SK-N-SH (cell line): Measurements from ENCODE around the gene PTPN20.
"Not testable (repeated sequence)": the region's sequence is repeated elsewhere in the genome, so short reads cannot be mapped to it uniquely, and the experiment has no call there.

ENCODE experiments used
- CHD2 ChIP-seq: fragments of 150-350 bp; IDR thresholded peaks from 2 replicates; pipeline ENCODE4 v1.6.1; 2018; ENCODE audit warnings: low read length; ENCODE audit not compliant: partially characterized antibody
- CTCF ChIP-seq: fragments of 200-600 bp; sonication (generic); IDR thresholded peaks from 2 replicates; pipeline ENCODE4 v1.6.1; 2017; ENCODE audit warnings: antibody characterized with exemption, mild to moderate bottlenecking, moderate library complexity
- IRF3 ChIP-seq: fragments of 150-350 bp; IDR thresholded peaks from 2 replicates; pipeline ENCODE4 v1.6.1; 2016; ENCODE audit warnings: mild to moderate bottlenecking, low read depth, low read length
- JUND ChIP-seq: IDR thresholded peaks from 2 replicates; pipeline ENCODE4 v1.4.0; 2012
- REST ChIP-seq: IDR thresholded peaks from 2 replicates; pipeline ENCODE4 v1.6.1; 2012; ENCODE audit warnings: mild to moderate bottlenecking, low read depth, low read length, moderate library complexity
- SMC3 ChIP-seq: IDR thresholded peaks from 2 replicates; pipeline ENCODE4 v1.6.1; 2012; ENCODE audit warnings: low read depth, low read length, improper control_type of control experiment
- TAF1 ChIP-seq: IDR thresholded peaks from 2 replicates; pipeline ENCODE4 v1.6.1; 2012; ENCODE audit warnings: low read depth, mild to moderate bottlenecking, low read length, moderate library complexity, borderline replicate concordance

- not testable (repeated sequence) for TF ChIP-seq JUND, REST, CTCF, TAF1, CHD2, IRF3, SMC3
Measured at GRCh38 chr10:46941091-46941490, 29.9 kb downstream of the PTPN20 start.
